CD4-positive, alpha-beta T cell treated with Interleukin-15 for 1 hour (primary cell): ENCODE results near the gene TP53TG3C.
"Not testable (repeated sequence)": the region's sequence is repeated elsewhere in the genome, so short reads cannot be mapped to it uniquely, and the experiment has no call there.

Experiments
- DNase-seq: peaks from one replicate; pipeline ENCODE4 v3.0.0-alpha.2; 2020

The TP53TG3C gene

GRCh38 chr16:33193926-33194325 is at the start of gene TP53TG3C:
TSS of gene TP53TG3C (plus strand) at chr16:33194226. CDS start at chr16:33194294, 68 bp downstream.
- DNase-seq = not testable (repeated sequence)
